Endothelial cell of umbilical vein (primary cell): Measurements from ENCODE around the gene KCNV2. TPM values are rescaled to one million over a fixed set of nuclear protein-coding genes. Genes with fewer than 3 reads are reported as not detected.

Experiments
- BruUV-seq: library from RNA; stranded (reverse); fragments of 400-500 nt; replicated peaks from 2 replicates; lab custom pipeline; 2021; lab: Mats Ljungman, UMichigan
- CTCF ChIA-PET: fragments of 300-600, 350-600 bp; sonication (Branson Sonifier 250); formaldehyde crosslinking; loops from one replicate; lab custom pipeline; 2021; ENCODE audit warnings: antibody characterized with exemption, inconsistent platforms; lab: Charles Lee
- POLR2A ChIA-PET: fragments of 300-600, 350-600 bp; sonication (Branson Sonifier 250); formaldehyde crosslinking; loops from one replicate; lab custom pipeline; 2021; ENCODE audit warnings: antibody characterized with exemption, inconsistent platforms; lab: Charles Lee
- DNase-seq: peaks from one replicate; pipeline ENCODE4 v3.0.0-alpha.2; 2011; ENCODE audit warnings: low read depth, low spot score
- FAIRE-seq: peaks from 2 replicates; lab custom pipeline; 2011; peaks lifted over from hg19 to GRCh38; lab: Jason Lieb, UNC
- H2AFZ ChIP-seq: 2 replicates; pipeline ENCODE4 v1.6.0; 2012; ENCODE audit warnings: low read depth, low read length, control low read depth, inconsistent platforms
- H3K27ac ChIP-seq: 2 replicates; pipeline ENCODE4 v1.5.1; 2011; ENCODE audit warnings: low read depth, mild to moderate bottlenecking, control low read depth, low read length, moderate library complexity; ENCODE audit not compliant: insufficient read depth
- H3K27me3 ChIP-seq, 2 experiments: 2 replicates each; pipeline versions ENCODE4 v1.6.0 to v1.6.1; 2011; ENCODE audit warnings: low read length in 2 of 2, mixed read lengths in 1 of 2; ENCODE audit not compliant: control insufficient read depth in 2 of 2, insufficient read depth in 2 of 2
- H3K36me3 ChIP-seq, 2 experiments: 2 replicates in 1 of 2; 3 replicates in 1 of 2; pipeline ENCODE4 v1.5.1; 2011; ENCODE audit warnings: low read length in 2 of 2, mild to moderate bottlenecking in 1 of 2, moderate library complexity in 1 of 2; ENCODE audit not compliant: control insufficient read depth in 2 of 2, insufficient read depth in 2 of 2; ENCODE audit errors: extremely low read depth in 1 of 2
- H3K4me1 ChIP-seq: 3 replicates; pipeline ENCODE4 v1.5.1; 2011; ENCODE audit warnings: mild to moderate bottlenecking, low read length; ENCODE audit not compliant: control insufficient read depth, insufficient read depth; ENCODE audit errors: extremely low read depth
- H3K4me2 ChIP-seq: 2 replicates; pipeline ENCODE4 v1.6.1; 2011; ENCODE audit warnings: low read length, control low read depth, mixed read lengths; ENCODE audit not compliant: insufficient read depth
- H3K4me3 ChIP-seq, 3 experiments: fragments of 200-600 bp in 1 of 3; sonication (generic), shearing (Covaris generic) in 1 of 3; replicated peaks in 1 of 3; 2 replicates each; pipeline ENCODE4 v1.5.1; 2011 to 2016; ENCODE audit warnings: control low read depth in 3 of 3, low read length in 3 of 3, mild to moderate bottlenecking in 2 of 3, inconsistent platforms in 1 of 3, low read depth in 1 of 3, moderate library complexity in 1 of 3; ENCODE audit not compliant: insufficient read depth in 1 of 3
- H3K79me2 ChIP-seq: 2 replicates; pipeline ENCODE4 v1.6.0; 2012; ENCODE audit warnings: low read length, inconsistent platforms; ENCODE audit not compliant: control insufficient read depth, insufficient read depth
- H3K9ac ChIP-seq: replicated peaks from 2 replicates; pipeline ENCODE3; 2011; ENCODE audit warnings: low read length, control low read depth; ENCODE audit not compliant: insufficient read depth; ENCODE audit errors: extremely low read depth
- H3K9me1 ChIP-seq: replicated peaks from 3 replicates; pipeline ENCODE4 v1.6.0; 2011; ENCODE audit warnings: mild to moderate bottlenecking, low read length; ENCODE audit not compliant: control insufficient read depth, insufficient read depth; ENCODE audit errors: extremely low read depth
- H3K9me3 ChIP-seq: replicated peaks from 2 replicates; pipeline ENCODE4 v1.5.1; 2012; ENCODE audit warnings: low read length, inconsistent platforms; ENCODE audit not compliant: control insufficient read depth, insufficient read depth
- H4K20me1 ChIP-seq: replicated peaks from 2 replicates; pipeline ENCODE3; 2011; ENCODE audit warnings: mild to moderate bottlenecking, low read length; ENCODE audit not compliant: control insufficient read depth, insufficient read depth; ENCODE audit errors: extremely low read depth
- CTCF ChIP-seq, 2 donors: IDR thresholded peaks; 1 replicate in 1 of 2; 2 replicates in 1 of 2; pipeline ENCODE4 v1.5.1; 2011; ENCODE audit warnings: low read length in 2 of 2, mild to moderate bottlenecking in 2 of 2, moderate library complexity in 2 of 2, control low read depth in 1 of 2, inconsistent platforms in 1 of 2, low read depth in 1 of 2; ENCODE audit not compliant: insufficient read depth in 1 of 2; ENCODE audit errors: extremely low read depth in 1 of 2
- EZH2 ChIP-seq: IDR thresholded peaks from 2 replicates; pipeline ENCODE4 v1.6.1; 2012; ENCODE audit warnings: borderline replicate concordance, low read depth, mild to moderate bottlenecking, moderate library complexity, low read length, inconsistent platforms; ENCODE audit not compliant: severe bottlenecking
- FOS ChIP-seq: IDR thresholded peaks from 2 replicates; pipeline ENCODE4 v1.6.1; 2011; ENCODE audit warnings: mild to moderate bottlenecking, low read length, moderate library complexity, borderline replicate concordance; ENCODE audit not compliant: insufficient read depth
- GATA2 ChIP-seq: IDR thresholded peaks from 2 replicates; pipeline ENCODE4 v1.7.0; 2011; ENCODE audit warnings: low read depth, mild to moderate bottlenecking, moderate library complexity, mixed read lengths, low read length; ENCODE audit not compliant: insufficient read length, insufficient read depth
- JUN ChIP-seq: IDR thresholded peaks from 2 replicates; pipeline ENCODE4 v1.6.1; 2011; ENCODE audit warnings: borderline replicate concordance, low read depth; ENCODE audit not compliant: insufficient read length, insufficient read depth
- MAX ChIP-seq: IDR thresholded peaks from 2 replicates; pipeline ENCODE4 v1.6.1; 2011; ENCODE audit not compliant: insufficient read depth, insufficient read length
- MYC ChIP-seq: IDR thresholded peaks from one replicate; pipeline ENCODE4 v1.6.1; 2011; ENCODE audit warnings: mild to moderate bottlenecking, low read depth, low read length
- POLR2A ChIP-seq: IDR thresholded peaks from 2 replicates; pipeline ENCODE4 v1.6.1; 2012; ENCODE audit warnings: low read depth, mild to moderate bottlenecking, control low read depth, low read length
- POLR2AphosphoS5 ChIP-seq: IDR thresholded peaks from 2 replicates; pipeline ENCODE4 v1.6.1; 2012; ENCODE audit warnings: low read depth, mild to moderate bottlenecking, control low read depth, low read length, moderate library complexity; ENCODE audit not compliant: insufficient read depth
- dilution Hi-C: fragments of 300-500 bp; cut with MboI; formaldehyde crosslinking; loops from one replicate; pipeline ENCODE4 v1.15.0; 2019; ENCODE audit warnings: low sequenced_read_pairs; ENCODE audit not compliant: extremely low pct_ligation_motif_present
- intact Hi-C: fragments of 100-400 bp; cut with micrococcal nuclease; formaldehyde crosslinking; loops from one replicate; pipeline ENCODE4 v1.10.0; 2022
- polyA plus RNA-seq, 4 experiments: library from polyadenylated mRNA; depleted of rRNA in 3 of 4; stranded (reverse) in 3 of 4; unstranded in 1 of 4; fragments of >200 nt; gene quantifications; 2 replicates each; pipeline versions ENCODE4 v1.2.1 to v1.2.3, GENCODE V29; 2011 to 2012; ENCODE audit warnings: missing spikeins in 1 of 4
- total RNA-seq: library from RNA; stranded (reverse); gene quantifications from 2 replicates; pipeline ENCODE4 v1.2.3, GENCODE V29; 2021

Gene KCNV2
- total and polyA plus RNA-seq, 2 donors (not counting 3 experiments of a cell fraction or from before 2014, with no cell fraction given) = not detected

GRCh38 chr9:2673161-2673560 lies 44.1 kb upstream of the KCNV2 start:
- no TSS peak for BruUV-seq
- DNase-seq (no peak), FAIRE-seq (no peak)
- no peak overlapping the region for H3K4me3 ChIP-seq
- H3K36me3 ChIP-seq = no peaks in the 10 kb centered on the region
- no peak overlapping the region for H3K27ac ChIP-seq
- H3K9me1 ChIP-seq = no peaks in the 10 kb centered on the region
- H3K4me2 ChIP-seq = no peak overlapping the region
- POLR2A ChIA-PET = no interaction called here
- no peak overlapping the region for H3K9ac ChIP-seq
- intact Hi-C loops = no loop called here
- H3K9me3 ChIP-seq = no peaks in the 10 kb centered on the region
- no peaks in the 10 kb centered on the region for H3K27me3 ChIP-seq
- TF ChIP-seq EZH2 (no peak), POLR2AphosphoS5 (no peak), FOS (no peak), CTCF (IDR thresholded peaks at IDR 0.05; ENCODE audit: extremely low read depth in 1 of 2, insufficient read depth in 1 of 2, low read depth in 1 of 2, low read length in 2 of 2) (no peak), MYC (no peak), MAX (no peak), GATA2 (no peak), POLR2A (no peak), JUN (no peak)
- H3K4me1 ChIP-seq = peaks cover 4% of the 10 kb centered on the region
- dilution Hi-C loops = no loop called here
- CTCF ChIA-PET = no interaction called here
- no peaks in the 10 kb centered on the region for H3K79me2 ChIP-seq
- H2AFZ ChIP-seq = no peak overlapping the region
- no peaks in the 10 kb centered on the region for H4K20me1 ChIP-seq
